ENCODE results near the gene TBC1D19. TPM values are rescaled to one million over a fixed set of nuclear protein-coding genes. Genes with fewer than 3 reads are reported as not detected.
"Not testable (repeated sequence)": the region's sequence is repeated elsewhere in the genome, so short reads cannot be mapped to it uniquely, and the experiment has no call there.

Gene TBC1D19
- total and polyA plus RNA-seq, 4 donors, result 2.1 to 41.6 (median 8.3) TPM

- DNase-seq (no peak), ATAC-seq (ENCODE audit: insufficient read depth, low FRiP score) (no peak)
- WGBS, 2 donors, result 99 to 100% methylated on average over 2 of the region's 2 CpGs
- no peak overlapping the region for H3K9ac ChIP-seq (ENCODE audit: insufficient read depth in 1 of 2, low read length in 2 of 2)
- H3K36me3 ChIP-seq (ENCODE audit: control insufficient read depth in 4 of 4, insufficient read depth in 4 of 4, low read length in 4 of 4), result peaks cover 0 to 5% (median 2%) of the 10 kb centered on the region in 4 donors
- no peak overlapping the region for H3K4me3 ChIP-seq
- H3K9me3 ChIP-seq (ENCODE audit: control insufficient read depth in 4 of 4, insufficient read depth in 3 of 4, low read length in 3 of 4), result no peaks in the 10 kb centered on the region
- H3K27ac ChIP-seq (ENCODE audit: low read depth in 1 of 2, low read length in 1 of 2), result no peak overlapping the region
- H3K4me1 ChIP-seq (ENCODE audit: control insufficient read depth in 5 of 5, insufficient read depth in 5 of 5, low read length in 5 of 5), result no peaks in the 10 kb centered on the region
- TF ChIP-seq CTCF (IDR thresholded peaks at IDR 0.05; ENCODE audit: control extremely low read depth, extremely low read depth), result no peak
- H3K27me3 ChIP-seq (ENCODE audit: control insufficient read depth in 3 of 3, insufficient read depth in 3 of 3, low read length in 2 of 3), result no peaks in the 10 kb centered on the region
Observed at GRCh38 chr4:26634237-26634636, 50.4 kb downstream of the TBC1D19 start.

- Histone ChIP-seq H3K27me3 (ENCODE audit: control insufficient read depth in 3 of 3, insufficient read depth in 3 of 3, low read length in 2 of 3) (no peaks in the 10 kb centered on the region), H3K4me3 (no peak overlapping the region), H3K27ac (ENCODE audit: low read depth in 1 of 2, low read length in 1 of 2) (no peak overlapping the region), H3K4me1 (ENCODE audit: control insufficient read depth in 5 of 5, insufficient read depth in 5 of 5, low read length in 5 of 5) (no peaks in the 10 kb centered on the region), H3K9ac (ENCODE audit: insufficient read depth in 1 of 2, low read length in 2 of 2) (no peak overlapping the region), H3K36me3 (ENCODE audit: control insufficient read depth in 4 of 4, insufficient read depth in 4 of 4, low read length in 4 of 4) (peaks cover 1 to 9% (median 7%) of the 10 kb centered on the region in 4 donors), H3K9me3 (ENCODE audit: control insufficient read depth in 4 of 4, insufficient read depth in 3 of 4, low read length in 3 of 4) (no peaks in the 10 kb centered on the region)
- TF ChIP-seq CTCF (IDR thresholded peaks at IDR 0.05; ENCODE audit: control extremely low read depth, extremely low read depth), result no peak
- DNase-seq (no peak), ATAC-seq (ENCODE audit: insufficient read depth, low FRiP score) (no peak)
Observed at GRCh38 chr4:26636458-26636857, 52.6 kb downstream of the TBC1D19 start.

- H3K4me3 ChIP-seq; ATAC-seq (ENCODE audit: insufficient read depth, low FRiP score); DNase-seq; H3K27me3 ChIP-seq (ENCODE audit: control insufficient read depth in 3 of 3, insufficient read depth in 3 of 3, low read length in 2 of 3); H3K4me1 ChIP-seq (ENCODE audit: control insufficient read depth in 5 of 5, insufficient read depth in 5 of 5, low read length in 5 of 5); H3K9ac ChIP-seq (ENCODE audit: insufficient read depth in 1 of 2, low read length in 2 of 2); H3K36me3 ChIP-seq (ENCODE audit: control insufficient read depth in 4 of 4, insufficient read depth in 4 of 4, low read length in 4 of 4); H3K27ac ChIP-seq (ENCODE audit: low read depth in 1 of 2, low read length in 1 of 2); H3K9me3 ChIP-seq (ENCODE audit: control insufficient read depth in 4 of 4, insufficient read depth in 3 of 4, low read length in 3 of 4): not testable (repeated sequence)
- WGBS, 2 donors, result 97 to 99% methylated on average over 8 of the region's 8 CpGs
Observed at GRCh38 chr4:26640639-26641038, 56.8 kb downstream of the TBC1D19 start.

GRCh38 chr4:26647523-26648224 lies 63.8 kb downstream of the TBC1D19 start:
- TF ChIP-seq CTCF (IDR thresholded peaks at IDR 0.05; ENCODE audit: control extremely low read depth, extremely low read depth), result no peak
- Histone ChIP-seq H3K27ac (ENCODE audit: low read depth in 1 of 2, low read length in 1 of 2) (no peak overlapping the region), H3K4me3 (no peak overlapping the region), H3K4me1 (ENCODE audit: control insufficient read depth in 5 of 5, insufficient read depth in 5 of 5, low read length in 5 of 5) (no peaks in the 10 kb centered on the region), H3K27me3 (ENCODE audit: control insufficient read depth in 3 of 3, insufficient read depth in 3 of 3, low read length in 2 of 3) (no peaks in the 10 kb centered on the region), H3K36me3 (ENCODE audit: control insufficient read depth in 4 of 4, insufficient read depth in 4 of 4, low read length in 4 of 4) (peaks cover 0 to 3% (median under 1%) of the 10 kb centered on the region in 4 donors), H3K9me3 (ENCODE audit: control insufficient read depth in 4 of 4, insufficient read depth in 3 of 4, low read length in 3 of 4) (no peaks in the 10 kb centered on the region), H3K9ac (ENCODE audit: insufficient read depth in 1 of 2, low read length in 2 of 2) (no peak overlapping the region)
- DNase-seq (no peak), ATAC-seq (ENCODE audit: insufficient read depth, low FRiP score) (no peak)
- 96 to 97% methylated on average over 2 of the region's 2 CpGs for WGBS, 2 donors
